Activated gamma-delta T cell treated with anti-CD3 and anti-CD28 coated beads, Interleukin-2, amount 50 U/mL, for 16 hours (primary cell): ENCODE data around the gene TLE5.

ENCODE experiments used
- DNase-seq: peaks from one replicate; pipeline ENCODE4 v3.0.0-alpha.2; 2020; ENCODE audit warnings: low read depth

The TLE5 gene

GRCh38 chr19:3062165-3063105 is at the start of gene TLE5:
Gene TLE5 (minus strand): TSS chr19:3062495. CDS start chr19:3062200, 295 bp downstream.
- DNase-seq, result peak; percentile 51

GRCh38 chr19:3111586-3112247 is 49.4 kb upstream of the TLE5 start:
- no peak for DNase-seq

GRCh38 chr19:3110126-3110825 is 48.0 kb upstream of the TLE5 start:
- no peak for DNase-seq

GRCh38 chr19:3109491-3109890 is 47.2 kb upstream of the TLE5 start:
- no peak for DNase-seq

GRCh38 chr19:3108775-3109174 is 46.5 kb upstream of the TLE5 start:
- DNase-seq, result peak; percentile 53

- DNase-seq, result no peak
Observed at GRCh38 chr19:3107658-3108057, 45.4 kb upstream of the TLE5 start.

GRCh38 chr19:3106509-3107141 is 44.3 kb upstream of the TLE5 start:
- DNase-seq, result no peak

- no peak for DNase-seq
Observed at GRCh38 chr19:3105641-3106508, 43.6 kb upstream of the TLE5 start.

- no peak for DNase-seq
Observed at GRCh38 chr19:3104708-3104983, 42.4 kb upstream of the TLE5 start.

GRCh38 chr19:3102239-3103140 is 40.2 kb upstream of the TLE5 start:
- no peak for DNase-seq

- no peak for DNase-seq
Observed at GRCh38 chr19:3100747-3101730, 38.7 kb upstream of the TLE5 start.

GRCh38 chr19:3100331-3100730 is 38.0 kb upstream of the TLE5 start:
- no peak for DNase-seq

GRCh38 chr19:3099347-3100145 is 37.3 kb upstream of the TLE5 start:
- DNase-seq, result no peak

GRCh38 chr19:3098515-3099346 is 36.4 kb upstream of the TLE5 start:
- DNase-seq, result no peak

GRCh38 chr19:3098141-3098514 is 35.8 kb upstream of the TLE5 start:
- DNase-seq, result no peak

- DNase-seq, result no peak
Observed at GRCh38 chr19:3097442-3097871, 35.2 kb upstream of the TLE5 start.

- no peak for DNase-seq
Observed at GRCh38 chr19:3096902-3097326, 34.6 kb upstream of the TLE5 start.
